Left renal cortex interstitium (tissue), 4 donors: Measurements from ENCODE around the gene GRAMD2B. TPM values are rescaled to one million over a fixed set of nuclear protein-coding genes. Genes with fewer than 3 reads are reported as not detected.
"Not testable (repeated sequence)": the region's sequence is repeated elsewhere in the genome, so short reads cannot be mapped to it uniquely, and the experiment has no call there.

ENCODE experiments used
- DNase-seq, 4 donors: peaks; one replicate each; pipeline ENCODE4 v3.0.0-alpha.2; 2013; ENCODE audit warnings: low read depth in 4 of 4, low spot score in 2 of 4, missing footprints in 1 of 4
- polyA plus RNA-seq, 4 donors: library from polyadenylated mRNA; unstranded; fragments of 120-200 nt; gene quantifications; one replicate each; pipeline ENCODE4 v1.2.1, GENCODE V29; 2013; ENCODE audit not compliant: insufficient read length in 4 of 4

GRAMD2B gene
- polyA plus RNA-seq, 4 donors, result 19.0 to 27.9 (median 26.5) TPM

DNA sequence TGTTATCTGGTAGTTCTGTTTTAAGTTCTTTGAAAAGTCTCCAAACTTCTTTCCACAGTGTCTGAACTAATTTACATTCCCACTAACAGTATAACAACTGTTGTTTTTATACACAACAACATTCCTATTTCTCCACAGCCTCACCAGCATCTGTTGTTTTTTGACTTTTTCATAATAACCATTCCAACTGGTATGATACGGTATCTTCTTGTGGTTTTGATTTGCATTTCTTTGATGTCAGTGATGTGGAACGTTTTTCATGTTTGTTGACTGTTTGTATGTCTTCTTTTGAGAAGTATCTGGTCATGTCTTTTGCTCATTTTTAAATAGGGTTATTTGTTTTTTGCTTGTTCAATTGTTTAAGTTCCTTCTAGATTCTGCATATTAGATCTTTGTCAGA, 12.6 kb upstream of the GRAMD2B start:
- no peak for DNase-seq

DNA sequence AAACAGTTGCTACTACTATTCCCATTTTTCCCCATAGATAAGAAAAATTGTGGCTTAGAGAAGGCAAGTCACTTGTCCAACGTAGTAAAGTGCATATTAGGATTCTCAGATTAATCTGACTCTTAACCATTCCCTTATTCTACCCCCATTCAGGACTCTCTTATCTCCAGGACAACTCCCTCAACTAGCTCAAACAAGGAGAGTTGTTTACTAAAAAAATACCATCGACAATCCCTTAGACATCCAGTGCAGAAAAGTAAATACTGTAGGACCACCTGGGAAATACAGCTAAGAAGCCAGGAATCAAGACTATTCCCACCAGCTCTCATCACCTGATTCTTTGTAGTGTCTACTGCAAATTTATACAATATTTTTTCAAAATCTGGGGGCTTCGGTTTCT, 9.4 kb upstream of the GRAMD2B start:
- DNase-seq, result no peak

GRCh38 chr5:126414874-126415502, 8.2 kb upstream of the GRAMD2B start:
- DNase-seq, result no peak

- no peak for DNase-seq
Measured at GRCh38 chr5:126415789-126416188, 7.4 kb upstream of the GRAMD2B start.

GRCh38 chr5:126416266-126416925, 6.8 kb upstream of the GRAMD2B start:
- no peak for DNase-seq

DNA sequence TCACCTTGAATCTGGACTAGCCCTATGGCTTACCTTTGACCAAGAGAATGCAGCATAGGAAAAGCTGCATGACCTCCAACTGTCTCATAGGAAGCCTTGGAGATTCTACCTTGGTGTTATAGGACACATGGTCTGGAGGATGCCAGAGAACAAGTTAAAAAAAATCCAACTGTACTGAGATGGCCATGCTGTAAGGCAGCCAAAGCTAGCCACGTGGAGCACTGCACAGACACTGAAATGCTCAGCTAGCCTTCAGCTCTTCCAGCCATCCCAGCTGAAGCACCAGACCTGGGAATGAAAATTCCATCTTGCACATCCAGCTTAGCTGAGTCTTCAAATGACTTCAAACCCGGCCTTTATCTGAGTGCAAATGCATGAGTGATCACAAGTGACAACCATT, 6.0 kb upstream of the GRAMD2B start:
- no peak for DNase-seq

GRCh38 chr5:126419102-126419501, 4.1 kb upstream of the GRAMD2B start:
- no peak for DNase-seq

DNA sequence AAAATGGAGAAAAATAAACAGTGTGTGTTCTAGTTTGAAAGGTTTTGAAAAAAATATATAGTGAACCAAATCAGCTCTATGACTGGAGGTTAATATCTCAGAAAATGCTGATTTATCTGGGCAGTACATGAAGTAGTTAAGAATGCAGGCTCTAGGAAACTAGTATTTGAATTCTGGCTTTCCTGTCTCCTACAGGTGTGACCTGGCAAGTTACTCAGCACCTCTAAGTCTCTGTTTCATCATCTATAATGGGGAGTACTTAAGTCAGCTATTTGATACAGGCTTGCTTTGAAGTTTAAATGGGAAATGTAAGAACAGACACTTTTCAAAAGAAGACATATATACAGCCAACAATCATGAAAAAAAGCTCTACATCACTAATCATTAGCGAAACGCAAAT, 5.2 kb downstream of the GRAMD2B start:
- no peak for DNase-seq

DNA sequence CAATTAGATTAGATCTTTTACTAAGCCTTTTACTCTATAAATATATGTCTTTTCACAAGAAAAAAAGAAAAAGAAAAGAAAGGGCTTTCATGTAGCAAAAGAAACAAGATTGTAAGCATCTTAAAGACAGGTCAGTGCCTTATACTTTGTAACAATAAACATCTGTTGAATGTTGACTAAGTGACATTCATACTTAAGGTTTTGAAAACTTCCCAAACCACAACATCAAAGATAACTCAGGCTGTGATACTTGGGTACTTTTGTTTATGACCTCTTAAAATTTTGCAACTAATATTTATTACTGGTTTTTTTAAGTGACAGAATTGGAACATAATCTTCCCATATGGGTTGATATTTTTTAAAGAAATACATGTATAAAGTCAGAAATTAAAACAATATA, 7.4 kb downstream of the GRAMD2B start:
- DNase-seq, result no peak

- no peak for DNase-seq
Measured at GRCh38 chr5:126433701-126434100, 10.5 kb downstream of the GRAMD2B start.

GRCh38 chr5:126435261-126435660, 12.1 kb downstream of the GRAMD2B start:
- no peak for DNase-seq

- DNase-seq, result no peak
Measured at GRCh38 chr5:126435714-126436113, 12.5 kb downstream of the GRAMD2B start.

DNA sequence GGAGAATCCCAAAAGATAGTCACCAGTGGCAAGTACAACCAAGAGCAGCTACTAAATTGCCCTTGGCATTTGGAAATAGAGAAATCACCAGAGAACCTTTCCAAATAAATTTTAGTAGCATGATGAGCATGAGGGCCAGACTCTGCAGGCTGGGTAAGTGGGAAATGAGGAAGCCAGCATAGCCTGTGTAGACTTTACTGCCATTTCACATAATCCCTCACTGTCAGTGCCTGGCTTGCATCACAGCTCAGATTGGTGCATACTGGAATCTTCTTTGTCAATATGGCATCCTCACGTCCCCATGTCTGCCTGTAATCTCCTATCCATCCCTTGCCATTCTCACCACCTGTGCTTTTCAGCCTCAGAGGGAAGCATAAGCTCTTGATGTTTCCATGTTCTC, 14.5 kb downstream of the GRAMD2B start:
- DNase-seq, result no peak

DNA sequence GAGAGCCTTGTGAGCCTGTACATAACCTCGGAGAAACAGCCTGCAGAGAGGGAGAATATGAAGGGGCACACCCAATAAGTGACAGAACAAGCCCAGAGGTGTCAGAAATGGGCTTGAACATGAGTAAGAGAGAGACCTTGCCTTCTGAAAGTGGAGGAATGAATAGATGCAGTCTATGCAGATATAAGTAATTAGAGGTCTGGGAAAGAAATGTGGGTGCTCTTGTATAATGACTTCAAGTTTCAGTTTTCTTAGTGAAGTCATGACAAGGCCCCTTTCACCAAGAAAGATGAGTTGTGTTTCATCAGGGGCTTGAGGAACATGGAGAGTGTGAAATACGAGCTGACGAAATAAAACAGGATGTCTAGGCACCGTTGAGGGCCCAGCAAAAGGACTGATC, 15.1 kb downstream of the GRAMD2B start:
- DNase-seq, result no peak

DNA sequence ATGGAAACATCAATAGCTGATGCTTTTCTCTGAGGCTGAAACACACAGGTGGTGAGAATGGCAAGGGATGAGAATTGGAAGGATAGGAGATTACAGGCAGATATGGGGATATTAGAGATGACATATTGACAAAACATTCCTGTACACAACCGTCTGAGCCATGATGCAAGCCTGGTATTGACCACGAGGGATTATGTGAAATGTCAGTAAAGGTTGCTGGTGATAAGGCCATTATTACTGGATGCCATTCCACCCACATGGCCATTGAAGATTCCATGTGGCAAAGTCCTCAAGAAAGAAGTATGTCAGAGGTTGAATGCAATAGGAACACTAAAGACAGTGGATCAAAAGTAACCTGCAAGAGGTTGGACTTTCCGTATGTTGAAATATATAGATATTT, 15.7 kb downstream of the GRAMD2B start:
- DNase-seq, result no peak

GRCh38 chr5:126439724-126440123, 16.5 kb downstream of the GRAMD2B start:
- DNase-seq, result not testable (repeated sequence)

GRCh38 chr5:126441230-126441629, 18.0 kb downstream of the GRAMD2B start:
- DNase-seq, result no peak

GRCh38 chr5:126443374-126443851, 20.2 kb downstream of the GRAMD2B start:
- DNase-seq, result no peak

DNA sequence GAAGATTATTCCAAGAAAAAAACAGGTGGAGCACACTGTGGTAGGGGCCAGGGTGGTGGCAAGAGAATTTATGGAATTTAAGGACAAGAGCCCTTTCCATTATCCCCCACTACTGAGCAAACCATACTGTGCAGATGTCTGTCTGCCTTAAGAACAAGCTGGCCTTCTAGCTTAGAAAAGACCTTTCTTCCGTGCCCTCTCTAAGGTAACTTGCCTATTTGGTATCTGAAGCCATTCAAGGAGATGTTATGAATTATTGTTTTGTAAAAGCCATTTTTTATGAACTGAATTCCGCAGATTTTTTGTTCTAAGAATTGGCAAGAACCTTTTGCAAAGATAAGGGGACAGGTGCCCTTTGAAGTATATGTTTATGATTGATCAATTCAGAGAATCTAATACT, 20.9 kb downstream of the GRAMD2B start:
- no peak for DNase-seq

DNA sequence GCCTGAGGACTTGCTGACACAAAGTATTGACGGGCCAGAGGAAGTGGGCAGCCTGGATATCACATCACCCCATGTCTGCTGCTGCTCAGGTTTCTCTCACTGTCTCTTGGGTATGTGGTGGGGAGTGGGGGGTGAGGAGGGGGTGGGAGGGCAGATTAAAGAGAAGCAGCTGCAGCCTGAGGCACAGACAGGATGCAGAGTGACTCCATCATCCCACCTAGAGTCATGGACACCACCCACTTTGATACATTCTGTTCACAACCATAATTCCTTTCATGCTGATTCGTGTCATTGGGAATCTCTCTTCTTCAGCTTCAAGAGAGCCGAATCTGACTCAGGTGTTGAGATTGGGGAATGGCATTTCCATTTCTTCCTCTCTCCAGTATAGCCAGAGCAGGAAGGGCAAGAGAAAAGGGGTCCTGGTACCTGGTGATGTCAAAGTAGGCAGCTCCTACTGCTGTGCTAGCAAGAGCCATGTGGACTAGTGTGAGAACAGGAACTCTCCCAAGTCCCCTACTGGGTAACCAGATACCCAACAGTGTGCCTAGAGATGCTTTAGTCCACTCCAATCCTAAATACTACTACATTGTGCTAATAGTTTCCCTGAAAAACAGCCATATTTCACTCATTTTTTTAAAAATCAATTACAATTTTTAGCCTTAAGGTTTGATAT, 22.4 kb downstream of the GRAMD2B start:
- DNase-seq, result no peak

- DNase-seq, result no peak
Measured at GRCh38 chr5:126446498-126447224, 23.5 kb downstream of the GRAMD2B start.
